IMR-90 (cell line): ENCODE results near the gene MRPS21. TPM values are rescaled to one million over a fixed set of nuclear protein-coding genes. Genes with fewer than 3 reads are reported as not detected.

ENCODE experiments used
- ATAC-seq: fragments of 200-7000 bp; cut with Tn5 transposase; 2 replicates; pipeline ENCODE4 v1.9.1; 2020; ENCODE audit warnings: low read depth, mild to moderate bottlenecking, moderate library complexity
- BruUV-seq: library from RNA; stranded (reverse); fragments of 400-500 nt; replicated peaks from 2 replicates; lab custom pipeline; 2021; lab: Mats Ljungman, UMichigan
- CTCF ChIA-PET: fragments of 300-600 bp; formaldehyde crosslinking; extraction: SDS; loops from one replicate; lab custom pipeline; 2021; ENCODE audit warnings: antibody characterized with exemption; lab: Yijun Ruan, JAX
- POLR2A ChIA-PET: fragments of 300-600 bp; sonication (Branson Sonifier 250); formaldehyde crosslinking; loops from one replicate; lab custom pipeline; 2022; ENCODE audit warnings: antibody characterized with exemption; ENCODE audit not compliant: unreplicated experiment; lab: Charles Lee
- DNase-seq: peaks from one replicate; pipeline ENCODE4 v3.0.0; 2013
- H2AFZ ChIP-seq: replicated peaks from 2 replicates; pipeline ENCODE3; 2013; ENCODE audit warnings: low read length, mild to moderate bottlenecking; ENCODE audit not compliant: poor library complexity
- H2AK5ac ChIP-seq: 2 replicates; pipeline ENCODE4 v1.6.1; 2013; ENCODE audit warnings: low read depth, low read length, inconsistent platforms
- H2AK9ac ChIP-seq: replicated peaks from 2 replicates; pipeline ENCODE3; 2013; ENCODE audit warnings: mild to moderate bottlenecking, low read depth, low read length, moderate library complexity; ENCODE audit not compliant: poor library complexity
- H2BK120ac ChIP-seq: 2 replicates; pipeline ENCODE4 v1.6.1; 2013; ENCODE audit warnings: low read depth, low read length, inconsistent platforms
- H2BK15ac ChIP-seq: 3 replicates; pipeline ENCODE4 v1.6.1; 2013; ENCODE audit warnings: low read depth, low read length, inconsistent platforms
- H2BK20ac ChIP-seq: 2 replicates; pipeline ENCODE4 v1.6.1; 2013; ENCODE audit warnings: low read depth, mild to moderate bottlenecking, inconsistent platforms, low read length, moderate library complexity
- H2BK5ac ChIP-seq: 2 replicates; pipeline ENCODE4 v1.6.1; 2013; ENCODE audit warnings: mild to moderate bottlenecking, low read depth, low read length, inconsistent platforms; ENCODE audit not compliant: poor library complexity, severe bottlenecking
- H3K14ac ChIP-seq: replicated peaks from 2 replicates; pipeline ENCODE4 v1.6.1; 2013; ENCODE audit warnings: low read depth, low read length, inconsistent platforms
- H3K18ac ChIP-seq: 2 replicates; pipeline ENCODE4 v1.6.1; 2013; ENCODE audit warnings: low read depth, low read length, control low read depth
- H3K23ac ChIP-seq: 2 replicates; pipeline ENCODE4 v1.6.1; 2013; ENCODE audit warnings: low read depth, low read length, inconsistent platforms
- H3K27ac ChIP-seq: 2 replicates; pipeline ENCODE4 v1.5.1; 2013; ENCODE audit warnings: mild to moderate bottlenecking, control low read depth, low read length; ENCODE audit not compliant: insufficient read depth
- H3K27me3 ChIP-seq: 2 replicates; pipeline ENCODE4 v1.6.1; 2013; ENCODE audit warnings: low read length; ENCODE audit not compliant: control insufficient read depth, insufficient read depth
- H3K36me3 ChIP-seq: 2 replicates; pipeline ENCODE4 v1.6.1; 2013; ENCODE audit warnings: low read length, mixed read lengths; ENCODE audit not compliant: control insufficient read depth, insufficient read depth
- H3K4ac ChIP-seq: 2 replicates; pipeline ENCODE4 v1.6.1; 2013; ENCODE audit warnings: low read depth, low read length, inconsistent platforms
- H3K4me1 ChIP-seq: 2 replicates; pipeline ENCODE4 v1.6.1; 2013; ENCODE audit warnings: low read length, mixed read lengths; ENCODE audit not compliant: control insufficient read depth, insufficient read depth
- H3K4me2 ChIP-seq: 2 replicates; pipeline ENCODE4 v1.6.1; 2013; ENCODE audit warnings: low read depth, mild to moderate bottlenecking, control low read depth, low read length, moderate library complexity
- H3K4me3 ChIP-seq: 2 replicates; pipeline ENCODE4 v1.5.1; 2013; ENCODE audit warnings: low read depth, mild to moderate bottlenecking, control low read depth, low read length, moderate library complexity; ENCODE audit not compliant: insufficient read depth
- H3K56ac ChIP-seq: 2 replicates; pipeline ENCODE4 v1.6.1; 2013; ENCODE audit warnings: low read length, inconsistent platforms; ENCODE audit not compliant: insufficient read depth; ENCODE audit errors: extremely low read depth
- H3K79me1 ChIP-seq, 2 experiments: 2 replicates each; pipeline ENCODE4 v1.6.1; 2013; ENCODE audit warnings: low read length in 2 of 2, inconsistent platforms in 1 of 2, low read depth in 1 of 2
- H3K9ac ChIP-seq: 2 replicates; pipeline ENCODE4 v1.6.1; 2013; ENCODE audit warnings: low read depth, low read length, control low read depth
- H3K9me1 ChIP-seq: 2 replicates; pipeline ENCODE4 v1.6.1; 2013; ENCODE audit warnings: low read length, inconsistent platforms; ENCODE audit not compliant: insufficient read depth
- H3K9me3 ChIP-seq: 2 replicates; pipeline ENCODE4 v1.6.1; 2013; ENCODE audit warnings: low read length; ENCODE audit not compliant: control insufficient read depth, insufficient read depth
- H4K20me1 ChIP-seq: 2 replicates; pipeline ENCODE4 v1.6.1; 2013; ENCODE audit warnings: low read length, inconsistent platforms; ENCODE audit not compliant: insufficient read depth
- H4K5ac ChIP-seq: 2 replicates; pipeline ENCODE4 v1.6.1; 2013; ENCODE audit warnings: mild to moderate bottlenecking, low read depth, low read length, control low read depth
- H4K8ac ChIP-seq, 2 experiments: 2 replicates each; pipeline ENCODE4 v1.6.1; 2013; ENCODE audit warnings: low read depth in 2 of 2, low read length in 2 of 2, control low read depth in 1 of 2, inconsistent platforms in 1 of 2
- H4K91ac ChIP-seq: 2 replicates; pipeline ENCODE4 v1.6.1; 2013; ENCODE audit warnings: low read depth, low read length, inconsistent platforms; ENCODE audit not compliant: insufficient read depth
- BHLHE40 ChIP-seq: fragments of 150-350 bp; IDR thresholded peaks from 2 replicates; pipeline ENCODE4 v1.6.1; 2016; ENCODE audit warnings: mild to moderate bottlenecking, low read depth, low read length
- CEBPB ChIP-seq: IDR thresholded peaks from 2 replicates; pipeline ENCODE4 v1.6.1; 2012; ENCODE audit warnings: low read depth, low read length, improper control_type of control experiment
- CHD1 ChIP-seq: IDR thresholded peaks from 2 replicates; pipeline ENCODE4 v1.6.1; 2012; ENCODE audit warnings: low read depth, low read length, improper control_type of control experiment
- ELK1 ChIP-seq: fragments of 150-350 bp; IDR thresholded peaks from 2 replicates; pipeline ENCODE4 v1.6.1; 2016; ENCODE audit warnings: low read depth, mild to moderate bottlenecking, low read length, moderate library complexity, borderline replicate concordance
- MAFK ChIP-seq: IDR thresholded peaks from 2 replicates; pipeline ENCODE4 v1.6.1; 2012; ENCODE audit warnings: low read depth, low read length, improper control_type of control experiment
- MAZ ChIP-seq: IDR thresholded peaks from 2 replicates; pipeline ENCODE4 v1.6.1; 2012; ENCODE audit warnings: low read depth, mild to moderate bottlenecking, low read length, improper control_type of control experiment, moderate library complexity, borderline replicate concordance
- MXI1 ChIP-seq: IDR thresholded peaks from 2 replicates; pipeline ENCODE4 v1.6.1; 2012; ENCODE audit warnings: low read depth, mild to moderate bottlenecking, low read length, moderate library complexity, borderline replicate concordance
- NFE2L2 ChIP-seq: fragments of 150-350 bp; IDR thresholded peaks from 2 replicates; pipeline ENCODE4 v1.6.1; 2016; ENCODE audit warnings: low read depth, mild to moderate bottlenecking, low read length
- RAD21 ChIP-seq: IDR thresholded peaks from 2 replicates; pipeline ENCODE4 v1.6.1; 2012; ENCODE audit warnings: low read length, improper control_type of control experiment
- RCOR1 ChIP-seq: IDR thresholded peaks from 2 replicates; pipeline ENCODE4 v1.6.1; 2012; ENCODE audit warnings: mild to moderate bottlenecking, low read length, improper control_type of control experiment; ENCODE audit not compliant: insufficient replicate concordance
- SMC3 ChIP-seq: fragments of 150-350 bp; IDR thresholded peaks from 2 replicates; pipeline ENCODE4 v1.6.1; 2016; ENCODE audit warnings: low read depth, mild to moderate bottlenecking, antibody characterized with exemption, low read length, moderate library complexity
- USF2 ChIP-seq: fragments of 150-350 bp; IDR thresholded peaks from 2 replicates; pipeline ENCODE4 v1.6.1; 2017; ENCODE audit warnings: mild to moderate bottlenecking, antibody characterized with exemption, low read length, low read depth
- WGBS, 2 experiments: methylation state at CpG; one replicate each; pipeline versions ENCODE4 v1.1.5 to v1.1.7; 2013; ENCODE audit warnings: missing lambda C conversion rate in 2 of 2; ENCODE audit not compliant: insufficient read length in 1 of 2; ENCODE audit errors: extremely low coverage in 2 of 2; 5-methylcytosine and 5-hydroxymethylcytosine counted together
- dilution Hi-C: fragments of 300-500 bp; cut with HindIII; formaldehyde crosslinking; loops from one replicate; pipeline ENCODE4 v1.14.3; 2018; ENCODE audit warnings: low sequenced_read_pairs; ENCODE audit not compliant: unreplicated experiment
- in situ Hi-C: fragments of 300-500 bp; cut with MboI; formaldehyde crosslinking; loops from 3 replicates; pipeline ENCODE4 v1.14.3; 2019; ENCODE audit warnings: low sequenced_read_pairs, inconsistent platforms, mixed read lengths
- intact Hi-C: fragments of 100-400 bp; cut with micrococcal nuclease; formaldehyde crosslinking; loops from 2 replicates; pipeline ENCODE4 v1.10.0; 2022
- polyA plus RNA-seq, 3 experiments: library from polyadenylated mRNA; depleted of rRNA; stranded (reverse); fragments of >200 nt; gene quantifications; 2 replicates each; pipeline ENCODE4 v1.2.3, GENCODE V29; 2012; ENCODE audit warnings: low replicate concordance in 1 of 3
- total RNA-seq: library from RNA; depleted of rRNA; stranded (reverse); fragments of >200 nt; gene quantifications from 2 replicates; pipeline ENCODE4 v1.2.3, GENCODE V29; 2012

Gene MRPS21
- total and polyA plus RNA-seq, 2 of the 4 experiments (the other 2 are of a cell fraction) = 52.3 to 74.6 TPM

DNA sequence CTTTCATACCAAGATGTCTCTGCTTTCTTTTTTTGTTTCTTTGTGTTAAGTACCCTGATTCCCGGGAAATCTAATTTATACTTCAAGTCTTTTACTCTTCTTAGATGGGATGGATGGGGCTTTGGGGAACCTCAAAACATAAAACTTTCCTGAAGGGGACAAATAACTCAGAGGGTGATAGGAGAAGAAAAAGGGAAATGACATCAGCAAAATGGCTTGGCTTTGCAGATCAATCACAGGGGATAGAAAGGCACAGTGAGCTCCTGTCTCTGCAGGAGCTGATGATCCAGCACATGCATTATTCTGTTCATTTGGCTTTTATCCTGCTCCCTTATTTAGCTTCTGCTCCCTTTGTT lies 37.5 kb upstream of the MRPS21 start:
- Histone ChIP-seq H3K27ac (no peak overlapping the region), H3K18ac (no peak overlapping the region), H3K9me1 (peaks cover 3% of the 10 kb centered on the region; the same call in 1 of the 2 replicates), H4K91ac (no peak overlapping the region), H3K4me2 (peak overlapping the region; percentile 64), H3K4ac (peak overlapping the region; percentile 79), H2AK5ac (no peak overlapping the region; the same call in 1 of the 2 replicates), H3K27me3 (no peaks in the 10 kb centered on the region), H2BK15ac (no peak overlapping the region; the same call in 2 of the 3 replicates), H3K56ac (no peak overlapping the region), H4K20me1 (no peaks in the 10 kb centered on the region), H2AFZ (peak overlapping the region; percentile 83), H2AK9ac (peak overlapping the region; percentile 17), H4K5ac (no peak overlapping the region), H2BK5ac (no peak overlapping the region), H3K23ac (peak overlapping the region; percentile 60), H2BK20ac (peak overlapping the region; percentile 41; the same call in 1 of the 2 replicates), H3K79me1 (no peaks in the 10 kb centered on the region), H3K9ac (peak overlapping the region; percentile 31; the same call in 1 of the 2 replicates), H3K4me3 (no peak overlapping the region), H3K14ac (peak overlapping the region; percentile 72; the same call in 1 of the 2 replicates), H2BK120ac (peak overlapping the region; percentile 57; the same call in 1 of the 2 replicates), H3K36me3 (no peaks in the 10 kb centered on the region), H3K9me3 (no peaks in the 10 kb centered on the region), H4K8ac (peak overlapping the region in 1 of 2 experiments; percentile 84; a peak in 2 of 4 replicates), H3K4me1 (peaks cover 24% of the 10 kb centered on the region)
- ATAC-seq = no peak; the same call in 1 of the 2 replicates
- no peak for TF ChIP-seq MAFK
- no peak for TF ChIP-seq BHLHE40
- TF ChIP-seq NFE2L2 = no peak
- TF ChIP-seq SMC3 = no peak
- no peak for TF ChIP-seq RAD21
- TF ChIP-seq MAZ = no peak
- TF ChIP-seq CHD1 = no peak
- TF ChIP-seq CEBPB = no peak
- no peak for TF ChIP-seq USF2
- TF ChIP-seq ELK1 = no peak
- no peak for TF ChIP-seq RCOR1
- no peak for TF ChIP-seq MXI1
- intact Hi-C loops (loop anchor here (1.0 to 5.0 kb wide), 2 partner anchors 25 to 306 kb away; no protein-coding TSS in a partner anchor), in situ Hi-C loops (no loop called here), dilution Hi-C loops (no loop called here)
- WGBS, 2 experiments = no CpG with 5 or more reads among the region's 1 CpG
- BruUV-seq = no TSS peak
- POLR2A ChIA-PET = interaction anchor here (1.0 to 1.2 kb wide), 2 partner anchors 16 to 260 kb away, joined by 5 to 6 read pairs; partner anchors contain the start of genes C1orf54 and FALEC
- CTCF ChIA-PET = interaction anchor here (0.5 to 2.2 kb wide), 11 partner anchors 11 to 315 kb away, joined by 3 to 31 read pairs (median 4); partner anchors contain the start of genes C1orf54, CIART and RPRD2
- DNase-seq = no peak
